HG03565 (cell line): ENCODE measurements around the gene MYBPHL.

ENCODE experiments used
- ATAC-seq: cut with Tn5 transposase; IDR thresholded peaks from one replicate; pipeline ENCODE4 v1.9.1; 2021; ENCODE audit warnings: mild to moderate bottlenecking, moderate library complexity; ENCODE audit not compliant: unreplicated experiment

MYBPHL gene, protein sequence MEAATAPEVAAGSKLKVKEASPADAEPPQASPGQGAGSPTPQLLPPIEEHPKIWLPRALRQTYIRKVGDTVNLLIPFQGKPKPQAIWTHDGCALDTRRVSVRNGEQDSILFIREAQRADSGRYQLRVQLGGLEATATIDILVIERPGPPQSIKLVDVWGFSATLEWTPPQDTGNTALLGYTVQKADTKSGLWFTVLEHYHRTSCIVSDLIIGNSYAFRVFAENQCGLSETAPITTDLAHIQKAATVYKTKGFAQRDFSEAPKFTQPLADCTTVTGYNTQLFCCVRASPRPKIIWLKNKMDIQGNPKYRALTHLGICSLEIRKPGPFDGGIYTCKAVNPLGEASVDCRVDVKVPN

DNA sequence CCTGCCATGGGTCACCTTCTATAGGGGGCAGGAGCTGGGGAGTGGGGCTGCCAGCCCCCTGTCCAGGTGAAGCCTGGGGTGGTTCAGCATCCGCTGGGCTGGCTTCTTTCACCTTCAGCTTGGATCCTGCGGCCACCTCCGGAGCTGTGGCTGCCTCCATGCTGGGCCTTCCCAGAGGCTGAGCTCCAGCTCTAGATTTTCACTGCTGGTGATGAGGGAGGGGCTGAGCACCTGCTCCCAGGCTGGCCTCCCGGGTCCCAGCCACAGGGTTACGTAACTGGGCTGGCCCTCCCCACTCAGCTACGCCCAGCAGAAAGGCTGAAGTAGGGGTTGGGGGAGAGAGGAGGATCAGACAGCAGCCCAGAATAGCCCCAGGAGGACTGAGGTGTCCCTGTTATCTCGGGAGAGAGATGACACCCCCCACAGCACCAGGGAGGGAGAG lies at the start of gene MYBPHL:
TSS of gene MYBPHL (minus strand) at position 180 of the 442 bp plus-strand sequence. CDS start at position 160, 20 bp downstream.
- no peak for ATAC-seq

- ATAC-seq, result no peak
These were observed 49.7 kb upstream of the MYBPHL start for GRCh38 chr1:109356505-109356904.

DNA sequence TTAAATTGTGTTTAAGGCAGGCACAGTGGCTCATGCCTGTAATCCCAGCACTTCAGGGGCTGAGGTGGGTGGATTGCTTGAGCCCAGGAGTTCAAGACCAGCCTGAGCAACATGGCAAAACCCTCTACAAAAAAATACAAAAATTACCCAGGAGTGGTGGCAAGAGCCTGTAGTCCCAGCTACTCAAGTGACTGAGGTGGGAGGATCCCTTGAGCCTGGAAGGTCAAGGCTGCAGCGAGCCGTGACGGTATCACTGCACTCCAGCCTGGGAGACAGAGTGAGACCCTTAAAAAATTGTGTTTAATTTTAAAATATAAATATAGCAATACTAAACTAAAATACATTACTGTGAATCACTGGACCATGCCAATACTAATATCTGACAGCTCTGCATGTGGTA lies 48.1 kb upstream of the MYBPHL start:
- no peak for ATAC-seq

GRCh38 chr1:109351457-109351856 lies 44.6 kb upstream of the MYBPHL start:
- no peak for ATAC-seq

DNA sequence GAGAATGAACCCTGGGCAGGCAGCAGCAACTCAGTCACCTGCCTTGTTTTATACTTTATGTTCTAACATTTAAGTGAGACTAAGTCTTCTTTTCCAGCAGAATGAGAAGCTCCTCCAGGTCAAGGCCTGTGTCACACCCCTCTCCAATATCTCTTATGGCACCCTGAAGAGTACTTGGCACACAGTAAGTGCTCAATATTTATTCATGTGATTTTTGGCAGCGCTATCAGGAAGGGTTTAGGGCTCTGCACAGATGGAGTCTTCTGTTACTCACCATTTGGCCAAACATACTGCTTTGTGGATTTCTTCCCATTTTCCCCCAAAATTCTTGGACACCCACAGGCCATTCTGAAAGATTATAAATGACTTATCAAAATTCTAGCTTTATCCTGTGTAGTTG lies 43.8 kb upstream of the MYBPHL start:
- ATAC-seq, result no peak

DNA sequence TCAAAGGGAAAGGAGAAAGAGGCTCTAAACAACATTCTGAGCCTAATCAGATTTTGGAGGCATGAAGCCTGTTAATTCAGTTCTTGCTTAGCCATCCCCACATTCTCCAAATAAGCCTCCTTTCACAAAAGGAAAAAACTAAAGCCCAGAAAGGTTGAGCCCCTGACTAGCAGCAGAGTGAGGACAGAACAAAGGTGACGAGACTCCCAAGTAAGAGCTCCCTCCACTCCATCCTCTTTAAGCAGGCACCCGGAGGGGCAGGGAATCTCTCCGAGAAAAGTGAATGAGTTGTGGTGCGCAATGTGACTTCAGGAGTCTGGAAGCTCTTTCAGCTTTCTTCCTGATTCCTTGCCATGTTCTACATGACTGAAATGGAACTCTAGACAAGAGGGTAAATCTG lies 43.4 kb upstream of the MYBPHL start:
- ATAC-seq, result no peak

GRCh38 chr1:109347511-109347910 lies 40.7 kb upstream of the MYBPHL start:
- no peak for ATAC-seq

DNA sequence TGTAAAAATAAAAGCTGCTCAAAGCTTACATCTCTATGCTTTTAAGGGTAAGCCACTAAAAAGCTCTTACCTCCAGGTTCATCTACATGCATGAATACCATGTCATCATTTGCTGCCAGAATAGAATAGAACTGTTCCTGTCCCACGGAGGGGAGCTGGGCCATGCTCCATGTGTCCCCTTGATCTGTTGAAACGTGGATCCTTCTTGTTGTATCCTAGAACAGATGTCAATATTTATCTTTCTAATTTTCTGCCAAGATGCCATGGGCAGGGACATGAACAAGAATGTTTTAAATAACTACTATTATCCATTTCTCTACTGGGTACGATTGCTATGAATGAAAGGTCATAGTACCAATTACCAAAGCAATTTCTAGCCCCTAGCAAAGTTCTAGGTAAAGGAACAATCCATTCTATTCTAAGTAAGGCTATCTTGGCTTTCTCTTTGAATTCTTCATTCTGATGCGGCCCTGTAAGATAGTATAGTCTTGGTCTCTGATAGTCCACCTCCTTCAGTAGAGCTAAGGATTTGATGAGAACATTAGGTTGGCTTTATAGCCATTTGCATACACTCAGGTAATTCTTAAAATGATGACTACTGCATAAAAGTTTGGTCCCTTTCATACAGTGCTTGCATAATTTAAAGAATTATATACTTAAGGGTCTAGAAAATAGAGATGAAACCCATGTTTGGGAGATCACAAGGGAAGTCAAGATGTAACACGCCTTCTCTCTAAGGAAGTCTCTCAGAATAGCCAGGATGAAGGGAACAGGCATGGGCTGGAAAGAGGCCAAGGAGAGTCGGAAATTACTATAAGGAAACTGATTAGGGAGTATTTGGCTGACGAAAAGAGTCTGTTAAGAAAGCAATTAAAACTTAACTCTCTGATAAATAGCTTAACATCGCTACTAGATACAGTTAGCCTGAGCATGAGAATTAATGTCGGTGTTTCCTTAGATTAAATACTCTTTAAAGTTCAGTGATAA lies 35.4 kb upstream of the MYBPHL start:
- ATAC-seq, result no peak

- ATAC-seq, result no peak
These were observed 31.8 kb upstream of the MYBPHL start for GRCh38 chr1:109338608-109339007.

GRCh38 chr1:109338091-109338490 lies 31.3 kb upstream of the MYBPHL start:
- no peak for ATAC-seq

DNA sequence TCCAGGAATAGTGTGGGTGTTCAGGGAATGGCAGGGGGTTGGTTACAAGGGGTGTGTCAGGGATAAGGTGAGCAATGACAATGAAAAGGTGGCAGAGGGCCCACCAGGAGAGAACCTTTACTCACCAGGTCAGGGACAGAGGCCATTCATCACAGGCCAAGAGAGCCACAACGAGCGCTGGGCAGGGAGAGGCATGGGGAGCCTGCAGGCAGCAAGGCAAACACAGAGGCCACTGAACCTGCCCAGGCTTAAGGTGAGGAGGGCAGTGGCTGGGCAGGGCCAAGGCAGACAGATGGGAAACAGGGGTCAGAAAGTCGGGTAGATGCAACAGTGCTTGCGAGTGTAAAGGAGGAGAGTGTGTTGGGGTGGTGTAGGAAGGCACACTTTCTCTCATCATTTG lies 28.3 kb upstream of the MYBPHL start:
- ATAC-seq, result no peak

- no peak for ATAC-seq
These were observed 24.3 kb upstream of the MYBPHL start for GRCh38 chr1:109331113-109331512.

DNA sequence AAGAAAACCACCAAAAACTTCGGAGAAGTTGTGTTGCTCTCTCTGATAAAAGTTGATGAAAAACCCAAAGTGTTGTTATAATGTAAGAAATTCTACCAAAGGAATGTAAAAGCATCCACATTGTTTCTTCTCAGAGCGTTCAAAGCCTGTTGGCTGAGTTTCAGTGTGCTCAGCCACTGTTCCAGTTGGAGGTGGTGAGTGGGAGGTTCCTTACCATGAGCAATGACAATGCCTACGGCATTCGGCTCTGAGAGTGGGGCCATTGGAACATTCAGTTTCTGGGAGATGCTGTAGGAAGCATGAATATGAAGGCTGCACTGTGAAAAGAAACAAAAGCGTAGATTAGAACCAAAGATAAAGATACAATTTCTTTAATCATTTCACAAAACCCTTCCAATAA lies 20.5 kb upstream of the MYBPHL start:
- ATAC-seq, result no peak

- no peak for ATAC-seq
These were observed 16.2 kb upstream of the MYBPHL start for GRCh38 chr1:109322974-109323373.

- ATAC-seq, result no peak
These were observed 12.3 kb upstream of the MYBPHL start for GRCh38 chr1:109319114-109319513.

- ATAC-seq, result no peak
These were observed 9.7 kb upstream of the MYBPHL start for GRCh38 chr1:109316506-109316905.

- no peak for ATAC-seq
These were observed 8.5 kb upstream of the MYBPHL start for GRCh38 chr1:109315288-109315687.

- ATAC-seq, result no peak
These were observed 8.0 kb upstream of the MYBPHL start for GRCh38 chr1:109314795-109315194.

DNA sequence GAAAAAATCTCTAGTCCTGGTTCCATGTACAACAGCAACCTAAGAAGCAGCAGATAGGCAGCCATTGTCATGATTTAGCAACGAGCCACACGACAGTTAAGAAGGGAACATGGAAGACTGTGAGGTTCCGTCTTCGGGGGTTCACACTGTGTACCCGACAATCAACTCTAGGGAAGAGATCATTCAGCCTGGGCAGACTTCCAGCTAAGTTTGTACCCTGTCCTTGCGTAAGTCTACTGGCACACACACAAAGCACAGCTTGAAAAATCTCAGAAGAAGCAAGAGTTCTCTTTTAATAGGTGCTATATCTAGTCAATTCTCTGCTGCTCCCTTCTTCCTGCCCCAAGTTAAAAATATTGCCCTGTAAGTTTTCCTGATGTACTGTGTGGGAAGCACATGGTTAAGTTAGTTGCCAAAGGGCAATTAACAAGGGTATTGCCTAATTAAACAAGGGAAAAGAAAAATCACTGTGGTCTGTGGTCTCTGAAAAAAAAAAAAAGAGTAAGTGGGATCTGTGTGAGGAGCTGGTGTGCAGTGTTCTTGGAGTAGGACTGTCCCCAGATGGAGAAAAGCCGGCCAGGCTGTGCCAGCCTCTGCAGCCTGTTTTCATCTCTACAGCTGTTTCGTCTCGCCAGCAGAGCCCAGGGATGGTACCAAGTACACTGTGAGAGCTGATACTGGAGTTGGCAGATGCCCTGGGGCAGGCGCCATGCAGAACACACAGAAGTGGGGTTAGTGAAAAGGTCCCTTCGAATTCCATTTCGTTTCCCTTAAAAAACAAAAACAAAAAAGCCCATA lies 6.4 kb upstream of the MYBPHL start:
- no peak for ATAC-seq

GRCh38 chr1:109312246-109312645 lies 5.4 kb upstream of the MYBPHL start:
- no peak for ATAC-seq

DNA sequence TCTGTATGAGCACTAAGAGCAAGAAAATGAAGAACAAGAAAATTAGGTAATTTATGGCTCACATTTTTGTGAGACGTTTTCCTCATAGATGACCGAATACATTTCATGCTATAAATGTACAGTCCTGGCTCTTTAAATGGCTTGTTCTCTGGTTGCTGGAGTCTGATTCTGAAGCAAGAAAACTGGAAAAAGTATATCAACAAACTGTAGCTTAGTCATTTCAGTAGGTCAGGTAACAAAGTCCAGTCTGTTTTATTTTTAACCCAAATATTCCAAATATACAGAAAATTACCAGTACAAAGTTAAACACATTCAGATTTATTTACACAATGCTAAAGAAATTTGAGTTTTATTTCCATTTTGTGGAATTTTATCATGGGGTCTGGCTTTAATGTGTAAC lies 2.5 kb upstream of the MYBPHL start:
- ATAC-seq, result no peak
